H1 (cell line): Measurements from ENCODE around the gene NKAIN2. TPM values are rescaled to one million over a fixed set of nuclear protein-coding genes. Genes with fewer than 3 reads are reported as not detected.

Experiments used
- CTCF ChIA-PET: fragments of 300-600 bp; sonication (Branson Sonifier 250); formaldehyde crosslinking; loops from one replicate; lab custom pipeline; 2021; ENCODE audit not compliant: partially characterized antibody; lab: Charles Lee
- POLR2A ChIA-PET: fragments of 300-600 bp; sonication (Branson Sonifier 250); formaldehyde crosslinking; loops from one replicate; lab custom pipeline; 2021; ENCODE audit warnings: inconsistent platforms; ENCODE audit not compliant: partially characterized antibody; lab: Charles Lee
- DNase-seq, 2 experiments: peaks; one replicate each; pipeline versions ENCODE4 v3.0.0 to v3.0.0-alpha.2; 2010 to 2022; ENCODE audit warnings: low spot score in 2 of 2, low read depth in 1 of 2, mixed read lengths in 1 of 2
- FAIRE-seq: peaks from 2 replicates; lab custom pipeline; 2011; peaks lifted over from hg19 to GRCh38; lab: Jason Lieb, UNC
- H2AFZ ChIP-seq: 2 replicates; pipeline ENCODE4 v1.8.1; 2012; ENCODE audit warnings: low read length, inconsistent platforms
- H2AK5ac ChIP-seq: 2 replicates; pipeline ENCODE4 v1.6.1; 2013; ENCODE audit warnings: low read depth, low read length
- H2BK120ac ChIP-seq: replicated peaks from 2 replicates; pipeline ENCODE3; 2013; ENCODE audit warnings: low read depth, low read length, inconsistent platforms
- H2BK12ac ChIP-seq: 2 replicates; pipeline ENCODE4 v1.6.1; 2013; ENCODE audit warnings: low read depth, low read length
- H2BK15ac ChIP-seq: 2 replicates; pipeline ENCODE4 v1.6.1; 2013; ENCODE audit warnings: low read length
- H2BK20ac ChIP-seq: 2 replicates; pipeline ENCODE4 v1.6.1; 2013; ENCODE audit warnings: low read length
- H2BK5ac ChIP-seq: 2 replicates; pipeline ENCODE4 v1.6.1; 2013; ENCODE audit warnings: low read depth, low read length
- H3K14ac ChIP-seq: 2 replicates; pipeline ENCODE4 v1.6.1; 2013; ENCODE audit warnings: inconsistent platforms; ENCODE audit not compliant: insufficient read length
- H3K18ac ChIP-seq: 2 replicates; pipeline ENCODE4 v1.6.1; 2013; ENCODE audit warnings: low read length; ENCODE audit errors: extremely low read depth
- H3K23ac ChIP-seq: 2 replicates; pipeline ENCODE4 v1.6.1; 2013; ENCODE audit warnings: inconsistent platforms; ENCODE audit not compliant: insufficient read length
- H3K23me2 ChIP-seq: 2 replicates; pipeline ENCODE4 v1.6.1; 2013; ENCODE audit warnings: low read depth, low read length
- H3K27ac ChIP-seq: 2 replicates; pipeline ENCODE4 v1.6.1; 2011; ENCODE audit warnings: low read depth, low read length, inconsistent platforms
- H3K27me3 ChIP-seq, 4 experiments: replicated peaks in 1 of 4; 1 replicate in 1 of 4; 2 replicates in 3 of 4; pipeline versions ENCODE4 v1.6.1 to v1.8.1; 2011 to 2013; ENCODE audit warnings: low read length in 3 of 4, mild to moderate bottlenecking in 3 of 4, inconsistent platforms in 2 of 4, mixed read lengths in 2 of 4, moderate library complexity in 1 of 4; ENCODE audit not compliant: control insufficient read depth in 3 of 4, insufficient read depth in 3 of 4; ENCODE audit errors: extremely low read depth in 1 of 4
- H3K36me3 ChIP-seq, 4 experiments: 2 replicates each; pipeline versions ENCODE4 v1.6.1 to v1.8.1; 2011 to 2013; ENCODE audit warnings: mild to moderate bottlenecking in 4 of 4, low read length in 3 of 4, moderate library complexity in 2 of 4, control low read depth in 1 of 4, inconsistent platforms in 1 of 4; ENCODE audit not compliant: insufficient read depth in 4 of 4, control insufficient read depth in 2 of 4
- H3K4ac ChIP-seq: replicated peaks from 2 replicates; pipeline ENCODE3; 2013; ENCODE audit warnings: low read length, low read depth, mixed read lengths, inconsistent platforms; ENCODE audit not compliant: insufficient read length
- H3K4me1 ChIP-seq, 4 experiments: replicated peaks in 1 of 4; 1 replicate in 1 of 4; 2 replicates in 3 of 4; pipeline versions ENCODE4 v1.6.1 to v1.8.1; 2011 to 2013; ENCODE audit warnings: low read length in 3 of 4, inconsistent platforms in 2 of 4, mixed read lengths in 1 of 4; ENCODE audit not compliant: insufficient read depth in 4 of 4, control insufficient read depth in 3 of 4
- H3K4me2 ChIP-seq, 2 experiments: 2 replicates each; pipeline versions ENCODE4 v1.6.1 to v1.8.1; 2011 to 2013; ENCODE audit warnings: low read depth in 2 of 2, low read length in 2 of 2, control low read depth in 1 of 2, inconsistent platforms in 1 of 2, mild to moderate bottlenecking in 1 of 2; ENCODE audit not compliant: insufficient read depth in 1 of 2
- H3K4me3 ChIP-seq, 4 experiments: fragments of 200-600, 300-600 bp in 1 of 4; sonication (generic), shearing (Covaris generic), sonication (Bioruptor Twin) in 1 of 4; 2 replicates each; pipeline versions ENCODE4 v1.5.1 to v1.8.1; 2011 to 2016; ENCODE audit warnings: low read length in 4 of 4, low read depth in 3 of 4, control low read depth in 2 of 4, inconsistent platforms in 2 of 4, mild to moderate bottlenecking in 2 of 4, mixed read lengths in 1 of 4, moderate library complexity in 1 of 4; ENCODE audit not compliant: insufficient read depth in 2 of 4; ENCODE audit errors: extremely low read depth in 1 of 4
- H3K56ac ChIP-seq: replicated peaks from 2 replicates; pipeline ENCODE3; 2013; ENCODE audit warnings: low read depth, mild to moderate bottlenecking, mixed read lengths, low read length, inconsistent platforms; ENCODE audit not compliant: insufficient read length
- H3K79me1 ChIP-seq: 2 replicates; pipeline ENCODE4 v1.6.1; 2013; ENCODE audit warnings: low read depth, low read length, control low read depth
- H3K79me2 ChIP-seq, 2 experiments: 2 replicates each; pipeline versions ENCODE4 v1.6.1 to v1.8.1; 2012 to 2013; ENCODE audit warnings: low read length in 2 of 2, mild to moderate bottlenecking in 2 of 2, inconsistent platforms in 1 of 2; ENCODE audit not compliant: insufficient read depth in 2 of 2, control insufficient read depth in 1 of 2
- H3K9ac ChIP-seq, 4 experiments: replicated peaks in 1 of 4; 1 replicate in 1 of 4; 2 replicates in 3 of 4; pipeline versions ENCODE4 v1.6.1 to v1.8.1; 2011 to 2013; ENCODE audit warnings: low read depth in 3 of 4, low read length in 3 of 4, control low read depth in 2 of 4, mild to moderate bottlenecking in 2 of 4, moderate library complexity in 2 of 4, inconsistent platforms in 1 of 4; ENCODE audit errors: extremely low read depth in 1 of 4
- H3K9me3 ChIP-seq, 2 experiments: 2 replicates each; pipeline versions ENCODE4 v1.6.1 to v1.8.1; 2012 to 2013; ENCODE audit warnings: mild to moderate bottlenecking in 2 of 2, moderate library complexity in 2 of 2, control low read depth in 1 of 2, inconsistent platforms in 1 of 2, low read depth in 1 of 2, low read length in 1 of 2, mixed read lengths in 1 of 2; ENCODE audit not compliant: insufficient read depth in 2 of 2
- H4K20me1 ChIP-seq, 2 experiments: replicated peaks in 1 of 2; 2 replicates each; pipeline versions ENCODE3 to v1.8.1; 2011 to 2013; ENCODE audit warnings: inconsistent platforms in 2 of 2, low read length in 2 of 2, mild to moderate bottlenecking in 1 of 2; ENCODE audit not compliant: insufficient read depth in 2 of 2, control insufficient read depth in 1 of 2
- H4K5ac ChIP-seq: 2 replicates; pipeline ENCODE4 v1.6.1; 2013; ENCODE audit warnings: low read length, low read depth, mixed read lengths, inconsistent platforms; ENCODE audit not compliant: insufficient read length
- H4K8ac ChIP-seq: 2 replicates; pipeline ENCODE4 v1.8.0; 2013; ENCODE audit warnings: mild to moderate bottlenecking, moderate library complexity, low read length, inconsistent platforms; ENCODE audit not compliant: insufficient read depth; ENCODE audit errors: extremely low read depth
- H4K91ac ChIP-seq: replicated peaks from 2 replicates; pipeline ENCODE3; 2013; ENCODE audit warnings: low read length, mixed read lengths, inconsistent platforms; ENCODE audit not compliant: insufficient read length
- CTBP2 ChIP-seq: IDR thresholded peaks from 2 replicates; pipeline ENCODE4 v1.7.0; 2011; ENCODE audit warnings: borderline replicate concordance, mild to moderate bottlenecking, moderate library complexity, mixed read lengths, low read length; ENCODE audit not compliant: insufficient read depth, insufficient read length
- KDM4A ChIP-seq: IDR thresholded peaks from one replicate; pipeline ENCODE4 v1.7.1; 2012; ENCODE audit warnings: low read depth, mild to moderate bottlenecking, moderate library complexity, low read length, inconsistent platforms; ENCODE audit not compliant: severe bottlenecking
- KDM5A ChIP-seq: fragments of 200-600 bp; IDR thresholded peaks from 2 replicates; pipeline ENCODE4 v1.7.1; 2012; ENCODE audit warnings: mild to moderate bottlenecking, low read length, inconsistent platforms, mixed read lengths
- NANOG ChIP-seq: IDR thresholded peaks from 2 replicates; pipeline ENCODE4 v1.6.1; 2011; ENCODE audit warnings: low read length, low read depth, mild to moderate bottlenecking, inconsistent platforms; ENCODE audit not compliant: insufficient read depth, poor library complexity, severe bottlenecking
- TAF1 ChIP-seq: IDR thresholded peaks from 2 replicates; pipeline ENCODE4 v1.6.1; 2011; ENCODE audit warnings: mild to moderate bottlenecking, low read depth, low read length
- TBP ChIP-seq: IDR thresholded peaks from 2 replicates; pipeline ENCODE4 v1.6.1; 2011; ENCODE audit warnings: low read depth, low read length, improper control_type of control experiment
- YY1 ChIP-seq: IDR thresholded peaks from 2 replicates; pipeline ENCODE4 v1.6.1; 2011; ENCODE audit warnings: low read depth, mild to moderate bottlenecking, low read length
- WGBS, 2 experiments: shearing (Covaris generic) in 1 of 2; methylation state at CpG; one replicate each; pipeline versions ENCODE4 v1.1.6 to v1.1.7; 2013 to 2015; ENCODE audit warnings: low lambda C conversion rate in 2 of 2, mixed read lengths in 2 of 2, inconsistent platforms in 1 of 2, low coverage in 1 of 2, missing lambda C conversion rate in 1 of 2; ENCODE audit not compliant: insufficient replicate concordance in 2 of 2, insufficient coverage in 1 of 2, insufficient read length in 1 of 2; ENCODE audit errors: extremely low coverage in 1 of 2, missing lambda C conversion rate in 1 of 2; 5-methylcytosine and 5-hydroxymethylcytosine counted together
- polyA plus RNA-seq, 7 experiments: library from polyadenylated mRNA; depleted of rRNA in 3 of 7; stranded (reverse) in 5 of 7; unstranded in 2 of 7; fragments of >200 nt in 5 of 7; fragments of 200-250 nt in 2 of 7; gene quantifications; 1 replicate in 5 of 7; 2 replicates in 1 of 7; 4 replicates in 1 of 7; pipeline versions ENCODE4 v1.2.1 to v1.2.3, GENCODE V29; 2011 to 2013; ENCODE audit warnings: missing spikeins in 2 of 7, mixed read lengths in 2 of 7
- total RNA-seq: library from RNA; stranded (reverse); fragmentation: NEBNext Ultra II Directional; extraction: Animal tissue kit (Norgen Biotek cat#: 25700); gene quantifications from 2 replicates; pipeline ENCODE4 v1.2.1, GENCODE V29; 2021

The NKAIN2 gene
- total and polyA plus RNA-seq, 2 of the 8 experiments (the other 6 are each of a cell fraction or from before 2014, with no cell fraction given): 0.20 to 0.34 TPM

DNA sequence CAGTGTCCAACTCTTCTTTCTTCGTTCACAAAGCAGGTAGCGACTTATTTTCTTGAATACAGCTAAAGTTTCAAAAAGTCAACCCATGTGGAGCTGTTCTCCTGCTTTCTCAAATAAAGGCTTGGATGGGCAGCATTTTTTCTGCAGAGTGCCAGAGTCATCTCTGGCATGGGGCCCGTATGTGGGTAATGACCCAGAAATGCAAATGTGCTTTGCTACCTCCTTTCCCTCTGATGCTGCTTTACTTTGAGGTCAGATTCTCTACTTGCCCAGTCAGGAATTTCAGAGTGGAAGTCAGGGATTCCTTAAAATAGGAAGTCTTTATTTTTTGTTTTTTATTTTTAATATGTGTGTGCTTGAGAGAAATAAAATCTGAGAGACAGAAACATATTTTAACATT, 4.9 kb downstream of the NKAIN2 start:
- no peak overlapping the region for H2AK5ac ChIP-seq
- peaks cover 3% of the 10 kb centered on the region; the same call in 1 of the 2 replicates for H3K23me2 ChIP-seq
- no peak overlapping the region for H3K14ac ChIP-seq
- H3K18ac ChIP-seq: no peak overlapping the region
- no peak overlapping the region for H2AFZ ChIP-seq
- H3K56ac ChIP-seq: no peak overlapping the region
- no peaks in the 10 kb centered on the region for H4K20me1 ChIP-seq
- peaks cover 3 to 15% (median 11%) of the 10 kb centered on the region in 4 experiments for H3K27me3 ChIP-seq
- POLR2A ChIA-PET: no interaction called here
- no peak overlapping the region for H3K4me3 ChIP-seq
- H4K5ac ChIP-seq: no peak overlapping the region
- no peaks in the 10 kb centered on the region; a peak in 1 of 7 replicates for H3K4me1 ChIP-seq
- FAIRE-seq: no peak
- no peak overlapping the region for H3K4ac ChIP-seq
- TF ChIP-seq KDM5A (no peak), TAF1 (no peak), YY1 (no peak), CTBP2 (no peak), TBP (no peak), KDM4A (no peak), NANOG (no peak)
- CTCF ChIA-PET: no interaction called here
- no peak overlapping the region for H3K9ac ChIP-seq
- 90% methylated on average over 3 of the region's 3 CpGs; no CpG with 5 or more reads in 1 of the 2 experiments for WGBS, 2 experiments
- H4K91ac ChIP-seq: no peak overlapping the region
- no peaks in the 10 kb centered on the region for H3K79me2 ChIP-seq
- DNase-seq: no peak
- H3K23ac ChIP-seq: no peak overlapping the region
- H2BK120ac ChIP-seq: no peak overlapping the region
- no peaks in the 10 kb centered on the region for H3K36me3 ChIP-seq
- H3K27ac ChIP-seq: no peak overlapping the region
- no peak overlapping the region for H2BK20ac ChIP-seq
- H4K8ac ChIP-seq: no peak overlapping the region
- no peak overlapping the region for H3K4me2 ChIP-seq
- no peak overlapping the region for H2BK12ac ChIP-seq
- no peak overlapping the region for H2BK15ac ChIP-seq
- H3K79me1 ChIP-seq: no peaks in the 10 kb centered on the region
- H2BK5ac ChIP-seq: no peak overlapping the region
- H3K9me3 ChIP-seq: no peaks in the 10 kb centered on the region
